ENCODE results near the gene DLG5. TPM values are rescaled to one million over a fixed set of nuclear protein-coding genes. Genes with fewer than 3 reads are reported as not detected.

The DLG5 gene
- total and polyA plus RNA-seq, 10 of the 15 experiments (the other 5 are each of a cell fraction or from before 2014, with no cell fraction given): 0.18 to 6.6 (median 2.7) TPM

DNA sequence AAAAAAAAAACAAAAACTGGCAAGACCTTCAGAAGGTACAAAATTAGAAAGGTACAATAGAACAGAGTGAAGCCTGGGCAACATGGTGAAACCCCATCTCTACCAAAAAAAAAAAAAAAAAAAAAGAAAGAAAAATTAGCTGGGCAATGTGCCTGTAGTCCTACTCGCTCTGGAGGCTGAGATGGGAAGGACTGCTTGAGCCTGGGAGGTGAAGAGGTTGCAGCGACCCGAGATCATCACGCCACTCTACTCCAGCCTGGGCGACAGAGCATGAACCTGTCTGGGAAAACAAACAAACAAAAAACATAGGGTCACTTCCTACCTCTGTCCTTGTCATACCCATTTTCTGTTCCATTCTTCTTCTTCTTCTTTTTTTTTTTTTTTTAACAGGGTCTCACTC is 45.6 kb upstream of the DLG5 start:
- WGBS (ENCODE audit: insufficient coverage, insufficient replicate concordance, low lambda C conversion rate, missing lambda C conversion rate): 96% methylated on average over 5 of the region's 5 CpGs
- TF ChIP-seq ZNF274 (IDR thresholded peaks at IDR 0.05; ENCODE audit: insufficient read depth, insufficient read length): no peak
- no peak for TF ChIP-seq ATF7 (IDR thresholded peaks at IDR 0.05; ENCODE audit: low read depth)
- no peak for TF ChIP-seq MTA2 (IDR thresholded peaks at IDR 0.05; ENCODE audit: low read depth)
- no peak for TF ChIP-seq LARP7 (IDR thresholded peaks at IDR 0.05)
- TF ChIP-seq SUPT20H (IDR thresholded peaks at IDR 0.05; ENCODE audit: borderline replicate concordance, control insufficient read depth, low read depth, low read length): no peak
- TF ChIP-seq, protein P1, sequence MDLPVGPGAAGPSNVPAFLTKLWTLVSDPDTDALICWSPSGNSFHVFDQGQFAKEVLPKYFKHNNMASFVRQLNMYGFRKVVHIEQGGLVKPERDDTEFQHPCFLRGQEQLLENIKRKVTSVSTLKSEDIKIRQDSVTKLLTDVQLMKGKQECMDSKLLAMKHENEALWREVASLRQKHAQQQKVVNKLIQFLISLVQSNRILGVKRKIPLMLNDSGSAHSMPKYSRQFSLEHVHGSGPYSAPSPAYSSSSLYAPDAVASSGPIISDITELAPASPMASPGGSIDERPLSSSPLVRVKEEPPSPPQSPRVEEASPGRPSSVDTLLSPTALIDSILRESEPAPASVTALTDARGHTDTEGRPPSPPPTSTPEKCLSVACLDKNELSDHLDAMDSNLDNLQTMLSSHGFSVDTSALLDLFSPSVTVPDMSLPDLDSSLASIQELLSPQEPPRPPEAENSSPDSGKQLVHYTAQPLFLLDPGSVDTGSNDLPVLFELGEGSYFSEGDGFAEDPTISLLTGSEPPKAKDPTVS (IDR thresholded peaks at IDR 0.05; ENCODE audit: low read depth, low read length): no peak
- TF ChIP-seq YBX1 (IDR thresholded peaks at IDR 0.05): no peak
- TF ChIP-seq CHD2 (IDR thresholded peaks at IDR 0.05; ENCODE audit: borderline replicate concordance, low read depth, low read length): no peak
- TF ChIP-seq, protein P2, sequence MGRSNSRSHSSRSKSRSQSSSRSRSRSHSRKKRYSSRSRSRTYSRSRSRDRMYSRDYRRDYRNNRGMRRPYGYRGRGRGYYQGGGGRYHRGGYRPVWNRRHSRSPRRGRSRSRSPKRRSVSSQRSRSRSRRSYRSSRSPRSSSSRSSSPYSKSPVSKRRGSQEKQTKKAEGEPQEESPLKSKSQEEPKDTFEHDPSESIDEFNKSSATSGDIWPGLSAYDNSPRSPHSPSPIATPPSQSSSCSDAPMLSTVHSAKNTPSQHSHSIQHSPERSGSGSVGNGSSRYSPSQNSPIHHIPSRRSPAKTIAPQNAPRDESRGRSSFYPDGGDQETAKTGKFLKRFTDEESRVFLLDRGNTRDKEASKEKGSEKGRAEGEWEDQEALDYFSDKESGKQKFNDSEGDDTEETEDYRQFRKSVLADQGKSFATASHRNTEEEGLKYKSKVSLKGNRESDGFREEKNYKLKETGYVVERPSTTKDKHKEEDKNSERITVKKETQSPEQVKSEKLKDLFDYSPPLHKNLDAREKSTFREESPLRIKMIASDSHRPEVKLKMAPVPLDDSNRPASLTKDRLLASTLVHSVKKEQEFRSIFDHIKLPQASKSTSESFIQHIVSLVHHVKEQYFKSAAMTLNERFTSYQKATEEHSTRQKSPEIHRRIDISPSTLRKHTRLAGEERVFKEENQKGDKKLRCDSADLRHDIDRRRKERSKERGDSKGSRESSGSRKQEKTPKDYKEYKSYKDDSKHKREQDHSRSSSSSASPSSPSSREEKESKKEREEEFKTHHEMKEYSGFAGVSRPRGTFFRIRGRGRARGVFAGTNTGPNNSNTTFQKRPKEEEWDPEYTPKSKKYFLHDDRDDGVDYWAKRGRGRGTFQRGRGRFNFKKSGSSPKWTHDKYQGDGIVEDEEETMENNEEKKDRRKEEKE (IDR thresholded peaks at IDR 0.05): no peak
- TF ChIP-seq, protein P3, sequence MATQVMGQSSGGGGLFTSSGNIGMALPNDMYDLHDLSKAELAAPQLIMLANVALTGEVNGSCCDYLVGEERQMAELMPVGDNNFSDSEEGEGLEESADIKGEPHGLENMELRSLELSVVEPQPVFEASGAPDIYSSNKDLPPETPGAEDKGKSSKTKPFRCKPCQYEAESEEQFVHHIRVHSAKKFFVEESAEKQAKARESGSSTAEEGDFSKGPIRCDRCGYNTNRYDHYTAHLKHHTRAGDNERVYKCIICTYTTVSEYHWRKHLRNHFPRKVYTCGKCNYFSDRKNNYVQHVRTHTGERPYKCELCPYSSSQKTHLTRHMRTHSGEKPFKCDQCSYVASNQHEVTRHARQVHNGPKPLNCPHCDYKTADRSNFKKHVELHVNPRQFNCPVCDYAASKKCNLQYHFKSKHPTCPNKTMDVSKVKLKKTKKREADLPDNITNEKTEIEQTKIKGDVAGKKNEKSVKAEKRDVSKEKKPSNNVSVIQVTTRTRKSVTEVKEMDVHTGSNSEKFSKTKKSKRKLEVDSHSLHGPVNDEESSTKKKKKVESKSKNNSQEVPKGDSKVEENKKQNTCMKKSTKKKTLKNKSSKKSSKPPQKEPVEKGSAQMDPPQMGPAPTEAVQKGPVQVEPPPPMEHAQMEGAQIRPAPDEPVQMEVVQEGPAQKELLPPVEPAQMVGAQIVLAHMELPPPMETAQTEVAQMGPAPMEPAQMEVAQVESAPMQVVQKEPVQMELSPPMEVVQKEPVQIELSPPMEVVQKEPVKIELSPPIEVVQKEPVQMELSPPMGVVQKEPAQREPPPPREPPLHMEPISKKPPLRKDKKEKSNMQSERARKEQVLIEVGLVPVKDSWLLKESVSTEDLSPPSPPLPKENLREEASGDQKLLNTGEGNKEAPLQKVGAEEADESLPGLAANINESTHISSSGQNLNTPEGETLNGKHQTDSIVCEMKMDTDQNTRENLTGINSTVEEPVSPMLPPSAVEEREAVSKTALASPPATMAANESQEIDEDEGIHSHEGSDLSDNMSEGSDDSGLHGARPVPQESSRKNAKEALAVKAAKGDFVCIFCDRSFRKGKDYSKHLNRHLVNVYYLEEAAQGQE (IDR thresholded peaks at IDR 0.05; ENCODE audit: low read depth, low read length): no peak
- TF ChIP-seq, protein P4, sequence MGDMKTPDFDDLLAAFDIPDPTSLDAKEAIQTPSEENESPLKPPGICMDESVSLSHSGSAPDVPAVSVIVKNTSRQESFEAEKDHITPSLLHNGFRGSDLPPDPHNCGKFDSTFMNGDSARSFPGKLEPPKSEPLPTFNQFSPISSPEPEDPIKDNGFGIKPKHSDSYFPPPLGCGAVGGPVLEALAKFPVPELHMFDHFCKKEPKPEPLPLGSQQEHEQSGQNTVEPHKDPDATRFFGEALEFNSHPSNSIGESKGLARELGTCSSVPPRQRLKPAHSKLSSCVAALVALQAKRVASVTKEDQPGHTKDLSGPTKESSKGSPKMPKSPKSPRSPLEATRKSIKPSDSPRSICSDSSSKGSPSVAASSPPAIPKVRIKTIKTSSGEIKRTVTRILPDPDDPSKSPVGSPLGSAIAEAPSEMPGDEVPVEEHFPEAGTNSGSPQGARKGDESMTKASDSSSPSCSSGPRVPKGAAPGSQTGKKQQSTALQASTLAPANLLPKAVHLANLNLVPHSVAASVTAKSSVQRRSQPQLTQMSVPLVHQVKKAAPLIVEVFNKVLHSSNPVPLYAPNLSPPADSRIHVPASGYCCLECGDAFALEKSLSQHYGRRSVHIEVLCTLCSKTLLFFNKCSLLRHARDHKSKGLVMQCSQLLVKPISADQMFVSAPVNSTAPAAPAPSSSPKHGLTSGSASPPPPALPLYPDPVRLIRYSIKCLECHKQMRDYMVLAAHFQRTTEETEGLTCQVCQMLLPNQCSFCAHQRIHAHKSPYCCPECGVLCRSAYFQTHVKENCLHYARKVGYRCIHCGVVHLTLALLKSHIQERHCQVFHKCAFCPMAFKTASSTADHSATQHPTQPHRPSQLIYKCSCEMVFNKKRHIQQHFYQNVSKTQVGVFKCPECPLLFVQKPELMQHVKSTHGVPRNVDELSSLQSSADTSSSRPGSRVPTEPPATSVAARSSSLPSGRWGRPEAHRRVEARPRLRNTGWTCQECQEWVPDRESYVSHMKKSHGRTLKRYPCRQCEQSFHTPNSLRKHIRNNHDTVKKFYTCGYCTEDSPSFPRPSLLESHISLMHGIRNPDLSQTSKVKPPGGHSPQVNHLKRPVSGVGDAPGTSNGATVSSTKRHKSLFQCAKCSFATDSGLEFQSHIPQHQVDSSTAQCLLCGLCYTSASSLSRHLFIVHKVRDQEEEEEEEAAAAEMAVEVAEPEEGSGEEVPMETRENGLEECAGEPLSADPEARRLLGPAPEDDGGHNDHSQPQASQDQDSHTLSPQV (IDR thresholded peaks at IDR 0.05): no peak
- TF ChIP-seq ZNF24 (IDR thresholded peaks at IDR 0.05): no peak

More for the DNA sequence above, 45.6 kb upstream of the DLG5 start:
- H2AFZ ChIP-seq (ENCODE audit: control insufficient read depth, low read depth, low read length): no peak overlapping the region
- ChIA-PET CTCF (interaction anchor here (2.7 kb wide), 1 partner anchor 125 kb away, joined by 12 read pairs; no protein-coding TSS in a partner anchor), SMC1A (ENCODE audit: uncharacterized antibody, unreplicated experiment) (no interaction called here), POLR2A (no interaction called here), RAD21 (ENCODE audit: unreplicated experiment) (no interaction called here)
- no peaks in the 10 kb centered on the region for H3K9me3 ChIP-seq (replicated peaks; ENCODE audit: control insufficient read depth, insufficient read depth, low read length)
- no peak overlapping the region for H3K4me3 ChIP-seq
- no peak overlapping the region for H3K27ac ChIP-seq (ENCODE audit: control insufficient read depth, insufficient read depth)
- no TSS peak for BruUV-seq (replicated peaks)
- DNase-seq (ENCODE audit: low read depth, low spot score): no peak
- in situ Hi-C loops (cut with MboI): no loop called here
- no peak for FAIRE-seq
- intact Hi-C loops (cut with micrococcal nuclease; ENCODE audit: unreplicated experiment): loop anchor here (5.0 kb wide), 1 partner anchor 125 kb away; no protein-coding TSS in a partner anchor
- 0 out of 2 replicates have a peak, but pooled peaks cover 5% of the 10 kb centered on the region for H3K4me1 ChIP-seq (ENCODE audit: control insufficient read depth, insufficient read depth, low read length)
- no peak overlapping the region for H3K9ac ChIP-seq (ENCODE audit: control insufficient read depth, insufficient read depth, low read length)
- H3K4me2 ChIP-seq (ENCODE audit: control insufficient read depth, insufficient read depth): no peak overlapping the region
- ATAC-seq: no peak
- H4K20me1 ChIP-seq (ENCODE audit: control insufficient read depth, insufficient read depth): no peaks in the 10 kb centered on the region
- peaks cover 4 to 6% of the 10 kb centered on the region in 2 experiments; a peak in 3 of 4 replicates for H3K36me3 ChIP-seq (ENCODE audit: control insufficient read depth in 2 of 2, insufficient read depth in 2 of 2, low read length in 1 of 2)
- H3K79me2 ChIP-seq (ENCODE audit: control insufficient read depth, insufficient read depth, low read length): no peaks in the 10 kb centered on the region
- no peaks in the 10 kb centered on the region for H3K27me3 ChIP-seq (replicated peaks in 1 of 2; ENCODE audit: control insufficient read depth in 2 of 2, insufficient read depth in 2 of 2, low read length in 1 of 2)
